GM12878 (cell line): ENCODE measurements around the gene SCIN.

ENCODE experiments used
- ATF3 ChIP-seq: IDR thresholded peaks from 2 replicates; pipeline ENCODE4 v1.6.1; 2011; ENCODE audit warnings: low read depth, mild to moderate bottlenecking, low read length, moderate library complexity, borderline replicate concordance; ENCODE audit errors: extremely low read depth
- ATF7 ChIP-seq: fragments of 450-650 bp; IDR thresholded peaks from 2 replicates; pipeline ENCODE4 v1.6.1; 2016; ENCODE audit warnings: low read depth, mild to moderate bottlenecking
- CEBPB ChIP-seq, 2 experiments: fragments of 150-350 bp in 1 of 2; IDR thresholded peaks; 2 replicates each; pipeline ENCODE4 v1.6.1; 2012 to 2014; ENCODE audit warnings: low read depth in 2 of 2, low read length in 2 of 2, borderline replicate concordance in 1 of 2, inconsistent platforms in 1 of 2
- CTCF ChIP-seq, 3 experiments: IDR thresholded peaks in 2 of 3; conservative IDR thresholded peaks in 1 of 3; 2 replicates each; pipeline ENCODE4 v1.5.1; 2011; ENCODE audit warnings: low read depth in 3 of 3, low read length in 3 of 3, mild to moderate bottlenecking in 3 of 3, control low read depth in 2 of 3, moderate library complexity in 2 of 3, inconsistent platforms in 1 of 3, mixed read lengths in 1 of 3; ENCODE audit not compliant: control insufficient read depth in 2 of 3, insufficient read depth in 1 of 3; ENCODE audit errors: extremely low read depth in 1 of 3
- ELK1 ChIP-seq: IDR thresholded peaks from 2 replicates; pipeline ENCODE4 v1.6.1; 2012; ENCODE audit warnings: low read depth, low read length, improper control_type of control experiment
- EP300 ChIP-seq, 2 experiments: fragments of 150-350 bp in 1 of 2; IDR thresholded peaks; 2 replicates each; pipeline ENCODE4 v1.6.1; 2011 to 2012; ENCODE audit warnings: low read depth in 2 of 2, low read length in 2 of 2, borderline replicate concordance in 1 of 2, improper control_type of control experiment in 1 of 2, inconsistent platforms in 1 of 2; ENCODE audit not compliant: control insufficient read depth in 1 of 2
- EZH2 ChIP-seq: IDR thresholded peaks from 2 replicates; pipeline ENCODE4 v1.6.1; 2012; ENCODE audit warnings: low read depth, mild to moderate bottlenecking, control low read depth, inconsistent platforms, low read length, borderline replicate concordance; ENCODE audit not compliant: control insufficient read depth
- HCFC1 ChIP-seq: fragments of 150-350 bp; IDR thresholded peaks from 2 replicates; pipeline ENCODE4 v1.6.1; 2014; ENCODE audit warnings: low read length
- MXI1 ChIP-seq: fragments of 150-350 bp; IDR thresholded peaks from 2 replicates; pipeline ENCODE4 v1.6.1; 2011; ENCODE audit warnings: low read depth, mild to moderate bottlenecking, inconsistent platforms, low read length, improper control_type of control experiment
- POLR2AphosphoS2 ChIP-seq: IDR thresholded peaks from 2 replicates; pipeline ENCODE4 v1.6.1; 2011; ENCODE audit warnings: low read depth, mild to moderate bottlenecking, low read length, improper control_type of control experiment, moderate library complexity
- SRF ChIP-seq, 2 experiments: IDR thresholded peaks; 2 replicates each; pipeline ENCODE4 v1.6.1; 2011; ENCODE audit warnings: low read depth in 2 of 2, low read length in 2 of 2, mild to moderate bottlenecking in 1 of 2, moderate library complexity in 1 of 2
- TCF12 ChIP-seq: IDR thresholded peaks from 2 replicates; pipeline ENCODE4 v1.6.1; 2011; ENCODE audit warnings: low read depth, mild to moderate bottlenecking, low read length
- USF1 ChIP-seq: IDR thresholded peaks from 2 replicates; pipeline ENCODE4 v1.6.1; 2011; ENCODE audit warnings: borderline replicate concordance, low read depth, mild to moderate bottlenecking, moderate library complexity, mixed read lengths, low read length; ENCODE audit not compliant: insufficient read depth; ENCODE audit errors: extremely low read length
- ZBTB40 ChIP-seq: fragments of 450-650 bp; IDR thresholded peaks from 2 replicates; pipeline ENCODE4 v1.6.1; 2016; ENCODE audit warnings: mild to moderate bottlenecking, moderate library complexity, borderline replicate concordance

GRCh38 chr7:12701433-12701832, 130.9 kb downstream of the SCIN start:
- TF ChIP-seq CTCF (IDR thresholded peaks at IDR 0.05 in 2 of 3, conservative IDR thresholded peaks at IDR 0.05 in 1 of 3; ENCODE audit: control insufficient read depth in 2 of 3, extremely low read depth in 1 of 3, insufficient read depth in 1 of 3, low read depth in 3 of 3, low read length in 3 of 3) (no peak), ATF7 (no peak), ZBTB40 (no peak), HCFC1 (no peak), ATF3 (no peak), EP300 (IDR thresholded peaks at IDR 0.05; ENCODE audit: borderline replicate concordance in 1 of 2, control insufficient read depth in 1 of 2, low read depth in 2 of 2, low read length in 2 of 2) (no peak), EZH2 (no peak), SRF (IDR thresholded peaks at IDR 0.05; ENCODE audit: low read depth in 2 of 2, low read length in 2 of 2) (no peak), TCF12 (no peak), CEBPB (IDR thresholded peaks at IDR 0.05; ENCODE audit: borderline replicate concordance in 1 of 2, low read depth in 2 of 2, low read length in 2 of 2) (no peak), POLR2AphosphoS2 (no peak), USF1 (no peak), ELK1 (no peak), MXI1 (no peak)
